WTC11 (cell line): ENCODE measurements around the gene FNDC1. TPM values are rescaled to one million over a fixed set of nuclear protein-coding genes. Genes with fewer than 3 reads are reported as not detected.

ENCODE experiments used
- ATAC-seq: fragments of 200-7000 bp; cut with Tn5 transposase; 2 replicates; pipeline ENCODE4 v1.10.0; 2021; ENCODE audit warnings: mild to moderate bottlenecking, moderate library complexity
- CTCF ChIA-PET: fragments of 300-600 bp; sonication (Branson Sonifier 250); formaldehyde crosslinking; loops from one replicate; lab custom pipeline; 2021; ENCODE audit warnings: antibody characterized with exemption; lab: Charles Lee
- POLR2A ChIA-PET: fragments of 350-600 bp; sonication (Branson Sonifier 250); formaldehyde crosslinking; loops from one replicate; lab custom pipeline; 2021; ENCODE audit warnings: antibody characterized with exemption; lab: Charles Lee
- DNase-seq: peaks from one replicate; pipeline ENCODE4 v3.0.0; 2021; ENCODE audit warnings: low spot score
- H3K27ac Mint-ChIP-seq: 2 replicates; pipeline ENCODE4 v1.8.0; 2021; ENCODE audit warnings: mixed read lengths
- H3K27me3 Mint-ChIP-seq: 2 replicates; pipeline ENCODE4 v1.8.0; 2021; ENCODE audit warnings: low read depth, mild to moderate bottlenecking, moderate library complexity, mixed read lengths
- H3K36me3 Mint-ChIP-seq: 2 replicates; pipeline ENCODE4 v1.8.0; 2021; ENCODE audit warnings: mixed read lengths
- H3K4me1 Mint-ChIP-seq: 2 replicates; pipeline ENCODE4 v1.8.0; 2022; ENCODE audit warnings: mixed read lengths
- H3K4me3 Mint-ChIP-seq: 2 replicates; pipeline ENCODE4 v1.8.0; 2021; ENCODE audit warnings: mild to moderate bottlenecking, moderate library complexity, mixed read lengths
- H3K9me3 Mint-ChIP-seq: 2 replicates; pipeline ENCODE4 v1.8.0; 2021; ENCODE audit warnings: mixed read lengths
- ARID4B ChIP-seq: sonication (generic); formaldehyde crosslinking; IDR thresholded peaks from 2 replicates; pipeline ENCODE4 v1.8.0; 2023; ENCODE audit warnings: missing genetic modification reagents, mild to moderate bottlenecking, borderline replicate concordance
- ERG ChIP-seq: fragments of 250-450 bp; sonication (Bioruptor Pico); IDR thresholded peaks from 2 replicates; pipeline ENCODE4 v1.8.0; 2021; ENCODE audit warnings: mild to moderate bottlenecking
- FOXK1 ChIP-seq: sonication (generic); formaldehyde crosslinking; IDR thresholded peaks from 2 replicates; pipeline ENCODE4 v1.8.0; 2022; ENCODE audit warnings: mild to moderate bottlenecking, moderate library complexity, missing genetic modification reagents
- FOXP1 ChIP-seq: sonication (generic); formaldehyde crosslinking; IDR thresholded peaks from 2 replicates; pipeline ENCODE4 v1.8.0; 2022; ENCODE audit warnings: missing genetic modification reagents, mild to moderate bottlenecking, moderate library complexity, borderline replicate concordance
- GRHL2 ChIP-seq: fragments of 250-450 bp; sonication (Bioruptor Pico); IDR thresholded peaks from 2 replicates; pipeline ENCODE4 v1.8.0; 2022; ENCODE audit warnings: mild to moderate bottlenecking, moderate library complexity; ENCODE audit not compliant: insufficient replicate concordance, severe bottlenecking
- JAZF1 ChIP-seq: fragments of 250-450 bp; sonication (Bioruptor Pico); IDR thresholded peaks from 2 replicates; pipeline ENCODE4 v1.9.0; 2021; ENCODE audit warnings: moderate library complexity, mild to moderate bottlenecking, inconsistent platforms
- MAX ChIP-seq: sonication (generic); formaldehyde crosslinking; IDR thresholded peaks from 2 replicates; pipeline ENCODE4 v1.8.0; 2022; ENCODE audit warnings: mild to moderate bottlenecking, missing genetic modification reagents
- MYBL2 ChIP-seq: sonication (generic); formaldehyde crosslinking; IDR thresholded peaks from 2 replicates; pipeline ENCODE4 v1.8.1; 2023; ENCODE audit warnings: mild to moderate bottlenecking, moderate library complexity, missing genetic modification reagents
- NR3C1 ChIP-seq: sonication (generic); formaldehyde crosslinking; conservative IDR thresholded peaks from 2 replicates; pipeline ENCODE4 v1.8.1; 2023; ENCODE audit warnings: low read depth, mild to moderate bottlenecking, missing genetic modification reagents
- RELA ChIP-seq: sonication (generic); formaldehyde crosslinking; IDR thresholded peaks from 2 replicates; pipeline ENCODE4 v1.8.1; 2022; ENCODE audit warnings: missing genetic modification reagents, mild to moderate bottlenecking, borderline replicate concordance
- SOX15 ChIP-seq: fragments of 250-450 bp; sonication (Bioruptor Pico); IDR thresholded peaks from 2 replicates; pipeline ENCODE4 v1.9.0; 2021; ENCODE audit warnings: mild to moderate bottlenecking
- SP1 ChIP-seq: sonication (generic); formaldehyde crosslinking; conservative IDR thresholded peaks from 2 replicates; pipeline ENCODE4 v1.8.1; 2022; ENCODE audit warnings: missing genetic modification reagents
- TEAD1 ChIP-seq: sonication (generic); formaldehyde crosslinking; IDR thresholded peaks from 2 replicates; pipeline ENCODE4 v1.8.0; 2022; ENCODE audit warnings: mild to moderate bottlenecking, missing genetic modification reagents
- ZNF121 ChIP-seq: sonication (generic); formaldehyde crosslinking; IDR thresholded peaks from 2 replicates; pipeline ENCODE4 v1.8.0; 2023; ENCODE audit warnings: missing genetic modification reagents
- ZNF423 ChIP-seq: fragments of 250-450 bp; sonication (Bioruptor Pico); IDR thresholded peaks from 2 replicates; pipeline ENCODE4 v2.1.2; 2022; ENCODE audit warnings: mild to moderate bottlenecking, moderate library complexity
- ZNF425 ChIP-seq: fragments of 250-450 bp; sonication (Bioruptor Pico); conservative IDR thresholded peaks from 2 replicates; pipeline ENCODE4 v1.9.0; 2021; ENCODE audit warnings: mild to moderate bottlenecking
- total RNA-seq: library from RNA; stranded (reverse); gene quantifications from 3 replicates; pipeline ENCODE4 v1.2.3, GENCODE V29; 2021
- TF ChIP-seq, protein P1 (sequence below): sonication (generic); formaldehyde crosslinking; IDR thresholded peaks from 2 replicates; pipeline ENCODE4 v1.8.1; 2023; ENCODE audit warnings: mild to moderate bottlenecking, missing genetic modification reagents, borderline replicate concordance
- TF ChIP-seq, protein P2 (sequence below): sonication (generic); formaldehyde crosslinking; IDR thresholded peaks from 2 replicates; pipeline ENCODE4 v1.8.1; 2022; ENCODE audit warnings: low read depth, mild to moderate bottlenecking, moderate library complexity, missing genetic modification reagents, borderline replicate concordance
- TF ChIP-seq, protein P3 (sequence below): fragments of 200-600 bp; IDR thresholded peaks from 2 replicates; pipeline ENCODE4 v1.8.0; 2022; ENCODE audit warnings: antibody characterized with exemption

The FNDC1 gene
- total RNA-seq, 1 experiment from 2014 or later, result 0.44 TPM

DNA sequence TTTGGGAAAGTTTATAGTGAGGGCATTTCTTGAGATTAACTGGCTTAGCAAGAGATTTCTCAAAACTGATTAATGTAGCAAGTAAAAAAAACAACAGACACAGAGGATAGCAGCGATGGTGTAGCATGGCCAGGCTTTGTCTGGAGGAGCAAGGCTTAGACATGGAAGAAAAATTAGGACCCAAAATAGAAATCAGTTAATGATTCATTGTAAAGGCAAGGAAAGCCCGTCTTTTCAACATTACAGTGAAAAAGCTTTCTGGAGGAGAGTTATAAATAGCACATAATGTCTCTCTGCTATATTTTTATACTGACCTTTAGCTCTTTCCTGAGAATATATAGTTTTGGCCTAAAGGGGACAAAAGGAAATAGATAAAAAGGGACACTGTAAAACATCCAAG is 45.1 kb downstream of the FNDC1 start (continued):
- TF ChIP-seq SOX15 (CRISPR knock-in tag), result no peak
- TF ChIP-seq GRHL2, result no peak
- TF ChIP-seq SP1 (CRISPR knock-in tag), result no peak
- TF ChIP-seq JAZF1 (CRISPR knock-in tag), result no peak
- TF ChIP-seq TEAD1 (CRISPR knock-in tag), result no peak
- no peak for TF ChIP-seq RELA (CRISPR knock-in tag)
- TF ChIP-seq NR3C1 (CRISPR knock-in tag), result no peak
- TF ChIP-seq, protein P1, sequence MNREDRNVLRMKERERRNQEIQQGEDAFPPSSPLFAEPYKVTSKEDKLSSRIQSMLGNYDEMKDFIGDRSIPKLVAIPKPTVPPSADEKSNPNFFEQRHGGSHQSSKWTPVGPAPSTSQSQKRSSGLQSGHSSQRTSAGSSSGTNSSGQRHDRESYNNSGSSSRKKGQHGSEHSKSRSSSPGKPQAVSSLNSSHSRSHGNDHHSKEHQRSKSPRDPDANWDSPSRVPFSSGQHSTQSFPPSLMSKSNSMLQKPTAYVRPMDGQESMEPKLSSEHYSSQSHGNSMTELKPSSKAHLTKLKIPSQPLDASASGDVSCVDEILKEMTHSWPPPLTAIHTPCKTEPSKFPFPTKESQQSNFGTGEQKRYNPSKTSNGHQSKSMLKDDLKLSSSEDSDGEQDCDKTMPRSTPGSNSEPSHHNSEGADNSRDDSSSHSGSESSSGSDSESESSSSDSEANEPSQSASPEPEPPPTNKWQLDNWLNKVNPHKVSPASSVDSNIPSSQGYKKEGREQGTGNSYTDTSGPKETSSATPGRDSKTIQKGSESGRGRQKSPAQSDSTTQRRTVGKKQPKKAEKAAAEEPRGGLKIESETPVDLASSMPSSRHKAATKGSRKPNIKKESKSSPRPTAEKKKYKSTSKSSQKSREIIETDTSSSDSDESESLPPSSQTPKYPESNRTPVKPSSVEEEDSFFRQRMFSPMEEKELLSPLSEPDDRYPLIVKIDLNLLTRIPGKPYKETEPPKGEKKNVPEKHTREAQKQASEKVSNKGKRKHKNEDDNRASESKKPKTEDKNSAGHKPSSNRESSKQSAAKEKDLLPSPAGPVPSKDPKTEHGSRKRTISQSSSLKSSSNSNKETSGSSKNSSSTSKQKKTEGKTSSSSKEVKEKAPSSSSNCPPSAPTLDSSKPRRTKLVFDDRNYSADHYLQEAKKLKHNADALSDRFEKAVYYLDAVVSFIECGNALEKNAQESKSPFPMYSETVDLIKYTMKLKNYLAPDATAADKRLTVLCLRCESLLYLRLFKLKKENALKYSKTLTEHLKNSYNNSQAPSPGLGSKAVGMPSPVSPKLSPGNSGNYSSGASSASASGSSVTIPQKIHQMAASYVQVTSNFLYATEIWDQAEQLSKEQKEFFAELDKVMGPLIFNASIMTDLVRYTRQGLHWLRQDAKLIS (CRISPR knock-in tag), result no peak
- TF ChIP-seq ZNF423 (CRISPR knock-in tag), result no peak
- TF ChIP-seq FOXP1 (CRISPR knock-in tag), result no peak
- TF ChIP-seq MYBL2 (CRISPR knock-in tag), result no peak

DNA sequence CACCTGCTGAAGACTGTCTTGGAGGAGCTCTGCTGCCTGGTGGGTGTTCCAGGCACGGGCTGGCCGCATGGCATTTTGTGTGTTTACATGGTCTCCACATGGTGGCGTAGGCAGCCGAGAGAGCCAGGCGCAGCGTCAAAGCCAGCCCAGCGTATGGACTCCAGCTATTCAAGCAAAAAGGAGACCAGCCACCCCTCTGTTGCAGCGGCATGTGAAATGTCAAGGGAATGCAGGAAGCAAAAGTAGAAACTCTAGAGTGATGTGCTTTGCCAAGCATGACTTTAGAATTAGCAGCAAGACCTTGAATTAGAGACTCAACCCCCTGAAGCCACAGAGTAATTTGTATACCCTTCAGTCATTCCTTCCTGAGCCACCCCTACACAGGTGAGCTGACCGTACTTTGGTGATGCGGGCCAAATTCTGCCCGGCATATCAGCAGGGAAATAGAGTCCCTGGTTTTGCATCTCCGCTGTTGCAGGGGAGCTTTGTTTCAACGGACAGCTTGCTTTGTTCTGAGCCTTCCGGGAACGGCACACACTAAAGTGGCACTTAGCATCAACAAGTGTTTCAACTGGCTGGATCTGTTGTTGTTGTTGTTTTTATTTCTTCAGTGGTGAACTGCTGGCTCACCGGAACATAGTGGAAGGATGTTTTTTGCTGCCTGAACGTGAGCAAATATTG is 48.5 kb downstream of the FNDC1 start:
- DNase-seq (peak; percentile 80), ATAC-seq (peak; percentile 94)
- peaks cover 23% of the 10 kb centered on the region for H3K4me1 Mint-ChIP-seq
- H3K36me3 Mint-ChIP-seq, result no peaks in the 10 kb centered on the region
- H3K27ac Mint-ChIP-seq, result peak overlapping the region; percentile 21; the same call in 1 of the 2 replicates
- H3K4me3 Mint-ChIP-seq, result no peak overlapping the region
- POLR2A ChIA-PET, result no interaction called here
- CTCF ChIA-PET, result interaction anchor here (0.7 to 2.4 kb wide), 36 partner anchors 9 to 438 kb away, joined by 3 to 31 read pairs (median 6); partner anchors contain the start of gene FNDC1
- H3K9me3 Mint-ChIP-seq, result no peaks in the 10 kb centered on the region
- no peaks in the 10 kb centered on the region for H3K27me3 Mint-ChIP-seq
- TF ChIP-seq, protein P2, sequence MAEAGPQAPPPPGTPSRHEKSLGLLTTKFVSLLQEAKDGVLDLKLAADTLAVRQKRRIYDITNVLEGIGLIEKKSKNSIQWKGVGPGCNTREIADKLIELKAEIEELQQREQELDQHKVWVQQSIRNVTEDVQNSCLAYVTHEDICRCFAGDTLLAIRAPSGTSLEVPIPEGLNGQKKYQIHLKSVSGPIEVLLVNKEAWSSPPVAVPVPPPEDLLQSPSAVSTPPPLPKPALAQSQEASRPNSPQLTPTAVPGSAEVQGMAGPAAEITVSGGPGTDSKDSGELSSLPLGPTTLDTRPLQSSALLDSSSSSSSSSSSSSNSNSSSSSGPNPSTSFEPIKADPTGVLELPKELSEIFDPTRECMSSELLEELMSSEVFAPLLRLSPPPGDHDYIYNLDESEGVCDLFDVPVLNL (CRISPR knock-in tag), result no peak
- TF ChIP-seq ZNF425, result no peak
- TF ChIP-seq MAX, result peak; percentile 64; the same call in 1 of the 2 replicates
- TF ChIP-seq FOXK1 (CRISPR knock-in tag), result 0 out of 2 replicates have a peak, but pooled peaks have one; percentile 60
- TF ChIP-seq SP1 (CRISPR knock-in tag), result no peak
- no peak for TF ChIP-seq ARID4B (CRISPR knock-in tag)
- no peak for TF ChIP-seq ERG (CRISPR knock-in tag)
- TF ChIP-seq, protein P3, sequence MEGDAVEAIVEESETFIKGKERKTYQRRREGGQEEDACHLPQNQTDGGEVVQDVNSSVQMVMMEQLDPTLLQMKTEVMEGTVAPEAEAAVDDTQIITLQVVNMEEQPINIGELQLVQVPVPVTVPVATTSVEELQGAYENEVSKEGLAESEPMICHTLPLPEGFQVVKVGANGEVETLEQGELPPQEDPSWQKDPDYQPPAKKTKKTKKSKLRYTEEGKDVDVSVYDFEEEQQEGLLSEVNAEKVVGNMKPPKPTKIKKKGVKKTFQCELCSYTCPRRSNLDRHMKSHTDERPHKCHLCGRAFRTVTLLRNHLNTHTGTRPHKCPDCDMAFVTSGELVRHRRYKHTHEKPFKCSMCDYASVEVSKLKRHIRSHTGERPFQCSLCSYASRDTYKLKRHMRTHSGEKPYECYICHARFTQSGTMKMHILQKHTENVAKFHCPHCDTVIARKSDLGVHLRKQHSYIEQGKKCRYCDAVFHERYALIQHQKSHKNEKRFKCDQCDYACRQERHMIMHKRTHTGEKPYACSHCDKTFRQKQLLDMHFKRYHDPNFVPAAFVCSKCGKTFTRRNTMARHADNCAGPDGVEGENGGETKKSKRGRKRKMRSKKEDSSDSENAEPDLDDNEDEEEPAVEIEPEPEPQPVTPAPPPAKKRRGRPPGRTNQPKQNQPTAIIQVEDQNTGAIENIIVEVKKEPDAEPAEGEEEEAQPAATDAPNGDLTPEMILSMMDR, result 0 out of 2 replicates have a peak, but pooled peaks have one; percentile 14
- TF ChIP-seq ZNF121 (CRISPR knock-in tag), result no peak
